IgD-negative memory B cell (primary cell): ENCODE data around the gene G0S2. TPM values are rescaled to one million over a fixed set of nuclear protein-coding genes. Genes with fewer than 3 reads are reported as not detected.

ENCODE experiments used
- H3K27ac Mint-ChIP-seq, 3 donors: one replicate each; pipeline ENCODE4 v1.8.0; 2020 to 2022; ENCODE audit warnings: mild to moderate bottlenecking in 3 of 3, mixed read lengths in 3 of 3, moderate library complexity in 1 of 3
- H3K27me3 Mint-ChIP-seq: one replicate; pipeline ENCODE4 v1.8.0; 2021; ENCODE audit warnings: mixed read lengths
- H3K36me3 Mint-ChIP-seq: one replicate; pipeline ENCODE4 v1.8.0; 2020; ENCODE audit warnings: mild to moderate bottlenecking, mixed read lengths
- H3K4me1 Mint-ChIP-seq, 3 donors: one replicate each; pipeline ENCODE4 v1.8.0; 2020 to 2022; ENCODE audit warnings: mixed read lengths in 3 of 3, mild to moderate bottlenecking in 1 of 3
- H3K4me3 Mint-ChIP-seq, 4 donors: one replicate each; pipeline ENCODE4 v1.8.0; 2020 to 2022; ENCODE audit warnings: mild to moderate bottlenecking in 4 of 4, mixed read lengths in 4 of 4, moderate library complexity in 3 of 4
- H3K9me3 Mint-ChIP-seq, 3 donors: one replicate each; pipeline ENCODE4 v1.8.0; 2020 to 2021; ENCODE audit warnings: mixed read lengths in 3 of 3, mild to moderate bottlenecking in 1 of 3
- polyA plus RNA-seq: library from polyadenylated mRNA; unstranded; fragments of 300-500 nt; fragmentation: Illumina TruSeq; gene quantifications from one replicate; pipeline ENCODE4 v1.2.3, GENCODE V29; 2021

G0S2 gene
- polyA plus RNA-seq = 0.38 TPM

GRCh38 chr1:209674957-209675564 is at the start of gene G0S2:
Gene G0S2, plus strand, starts transcription at chr1:209675412. Its CDS starts 273 bp downstream, at chr1:209675685.
- no peaks in the 10 kb centered on the region for H3K36me3 Mint-ChIP-seq
- H3K9me3 Mint-ChIP-seq = no peaks in the 10 kb centered on the region
- H3K27ac Mint-ChIP-seq = peak within 1 kb of the TSS; percentile 48 to 62 (median 52)
- peaks cover 29% of the 10 kb centered on the region for H3K27me3 Mint-ChIP-seq
- H3K4me3 Mint-ChIP-seq = peak within 1 kb of the TSS; percentile 41 to 88 (median 82)
- peaks cover 19 to 27% (median 19%) of the 10 kb centered on the region in 3 donors for H3K4me1 Mint-ChIP-seq

- Mint-ChIP-seq H3K4me1 (peaks cover 0 to 4% (median 0%) of the 10 kb centered on the region in 3 donors), H3K9me3 (no peaks in the 10 kb centered on the region), H3K27me3 (peaks cover 16% of the 10 kb centered on the region), H3K36me3 (no peaks in the 10 kb centered on the region), H3K4me3 (no peak overlapping the region), H3K27ac (no peak overlapping the region)
Observed at GRCh38 chr1:209625791-209626285, 49.4 kb upstream of the G0S2 start.

GRCh38 chr1:209626346-209627026 is 48.7 kb upstream of the G0S2 start:
- H3K4me1 Mint-ChIP-seq = peaks cover 0 to 4% (median 0%) of the 10 kb centered on the region in 3 donors

GRCh38 chr1:209627027-209627731 is 48.0 kb upstream of the G0S2 start:
- H3K4me3 Mint-ChIP-seq = no peak overlapping the region
- H3K4me1 Mint-ChIP-seq = peaks cover 0 to 5% (median 0%) of the 10 kb centered on the region in 3 donors
- H3K36me3 Mint-ChIP-seq = no peaks in the 10 kb centered on the region
- no peak overlapping the region for H3K27ac Mint-ChIP-seq
- peaks cover 14% of the 10 kb centered on the region for H3K27me3 Mint-ChIP-seq
- no peaks in the 10 kb centered on the region for H3K9me3 Mint-ChIP-seq

More at GRCh38 chr1:209626346-209627026, 48.7 kb upstream of the G0S2 start:
- Mint-ChIP-seq H3K27ac (no peak overlapping the region), H3K27me3 (peaks cover 16% of the 10 kb centered on the region), H3K4me3 (no peak overlapping the region), H3K36me3 (no peaks in the 10 kb centered on the region), H3K9me3 (no peaks in the 10 kb centered on the region)

GRCh38 chr1:209627732-209628196 is 47.4 kb upstream of the G0S2 start:
- Mint-ChIP-seq H3K27me3 (peaks cover 14% of the 10 kb centered on the region), H3K27ac (no peak overlapping the region), H3K36me3 (no peaks in the 10 kb centered on the region), H3K4me1 (peaks cover 0 to 5% (median 0%) of the 10 kb centered on the region in 3 donors), H3K9me3 (no peaks in the 10 kb centered on the region), H3K4me3 (no peak overlapping the region)

GRCh38 chr1:209628618-209629299 is 46.5 kb upstream of the G0S2 start:
- Mint-ChIP-seq H3K36me3 (no peaks in the 10 kb centered on the region), H3K9me3 (no peaks in the 10 kb centered on the region), H3K27me3 (peaks cover 14% of the 10 kb centered on the region), H3K4me3 (no peak overlapping the region), H3K27ac (no peak overlapping the region), H3K4me1 (peaks cover 0 to 9% (median 2%) of the 10 kb centered on the region in 3 donors)

- Mint-ChIP-seq H3K4me3 (no peak overlapping the region), H3K9me3 (no peaks in the 10 kb centered on the region), H3K4me1 (peaks cover 0 to 8% (median 2%) of the 10 kb centered on the region in 3 donors), H3K27ac (no peak overlapping the region), H3K36me3 (no peaks in the 10 kb centered on the region), H3K27me3 (peaks cover 7% of the 10 kb centered on the region)
Observed at GRCh38 chr1:209629621-209630382, 45.4 kb upstream of the G0S2 start.

- no peaks in the 10 kb centered on the region for H3K36me3 Mint-ChIP-seq
Observed at GRCh38 chr1:209630383-209631225, 44.6 kb upstream of the G0S2 start.

GRCh38 chr1:209633335-209633997 is 41.7 kb upstream of the G0S2 start:
- H3K9me3 Mint-ChIP-seq = no peaks in the 10 kb centered on the region
- H3K27me3 Mint-ChIP-seq = peaks cover 8% of the 10 kb centered on the region
- H3K27ac Mint-ChIP-seq = peak overlapping the region in 1 of 3 donors; percentile 9
- H3K4me3 Mint-ChIP-seq = no peak overlapping the region
- H3K4me1 Mint-ChIP-seq = peaks cover 0 to 5% (median 2%) of the 10 kb centered on the region in 3 donors
- H3K36me3 Mint-ChIP-seq = no peaks in the 10 kb centered on the region

More at GRCh38 chr1:209630383-209631225, 44.6 kb upstream of the G0S2 start:
- Mint-ChIP-seq H3K27me3 (peaks cover 6% of the 10 kb centered on the region), H3K4me3 (no peak overlapping the region), H3K9me3 (no peaks in the 10 kb centered on the region), H3K4me1 (peaks cover 0 to 8% (median 2%) of the 10 kb centered on the region in 3 donors), H3K27ac (no peak overlapping the region)

- H3K27me3 Mint-ChIP-seq = peaks cover 5% of the 10 kb centered on the region
- no peak overlapping the region for H3K4me3 Mint-ChIP-seq
- peak overlapping the region in 1 of 3 donors; percentile 9 for H3K27ac Mint-ChIP-seq
- no peaks in the 10 kb centered on the region for H3K36me3 Mint-ChIP-seq
- no peaks in the 10 kb centered on the region for H3K9me3 Mint-ChIP-seq
- peaks cover 0 to 5% (median 2%) of the 10 kb centered on the region in 3 donors for H3K4me1 Mint-ChIP-seq
Observed at GRCh38 chr1:209634005-209634737, 41.0 kb upstream of the G0S2 start.

- no peak overlapping the region for H3K4me3 Mint-ChIP-seq
- H3K4me1 Mint-ChIP-seq = peaks cover 0 to 5% (median 2%) of the 10 kb centered on the region in 3 donors
- no peak overlapping the region for H3K27ac Mint-ChIP-seq
- peaks cover 2% of the 10 kb centered on the region for H3K27me3 Mint-ChIP-seq
- H3K36me3 Mint-ChIP-seq = no peaks in the 10 kb centered on the region
- no peaks in the 10 kb centered on the region for H3K9me3 Mint-ChIP-seq
Observed at GRCh38 chr1:209635850-209636249, 39.4 kb upstream of the G0S2 start.

- Mint-ChIP-seq H3K4me1 (peaks cover 0 to 2% (median 0%) of the 10 kb centered on the region in 3 donors), H3K27me3 (peaks cover 2% of the 10 kb centered on the region), H3K36me3 (no peaks in the 10 kb centered on the region), H3K4me3 (no peak overlapping the region), H3K9me3 (no peaks in the 10 kb centered on the region), H3K27ac (no peak overlapping the region)
Observed at GRCh38 chr1:209641832-209642172, 33.4 kb upstream of the G0S2 start.
